Testis (tissue), 2 donors: Measurements from ENCODE around the gene KIF6.

Source experiments
- CTCF ChIP-seq, 3 experiments: fragments of 450-650 bp in 2 of 3; fragments of 200-600 bp in 1 of 3; sonication (generic) in 1 of 3; IDR thresholded peaks; one replicate each; pipeline ENCODE4 v1.5.1; 2016 to 2019; ENCODE audit warnings: antibody characterized with exemption in 3 of 3, mild to moderate bottlenecking in 2 of 3, moderate library complexity in 1 of 3
- POLR2A ChIP-seq: fragments of 450-650 bp; IDR thresholded peaks from one replicate; pipeline ENCODE4 v1.6.1; 2017; ENCODE audit warnings: antibody characterized with exemption, mild to moderate bottlenecking, moderate library complexity

- TF ChIP-seq CTCF (IDR thresholded peaks at IDR 0.05) = no peak
- no peak for TF ChIP-seq POLR2A
These were observed 108.2 kb downstream of the KIF6 start for GRCh38 chr6:39617026-39617425.
